HG02973 (cell line): ENCODE data around the gene OR1F1.
"Not testable (repeated sequence)": the region's sequence is repeated elsewhere in the genome, so short reads cannot be mapped to it uniquely, and the experiment has no call there.

Experiments used
- ATAC-seq: cut with Tn5 transposase; IDR thresholded peaks from one replicate; pipeline ENCODE4 v1.9.1; 2021; ENCODE audit warnings: moderate library complexity; ENCODE audit not compliant: unreplicated experiment

Gene OR1F1

DNA sequence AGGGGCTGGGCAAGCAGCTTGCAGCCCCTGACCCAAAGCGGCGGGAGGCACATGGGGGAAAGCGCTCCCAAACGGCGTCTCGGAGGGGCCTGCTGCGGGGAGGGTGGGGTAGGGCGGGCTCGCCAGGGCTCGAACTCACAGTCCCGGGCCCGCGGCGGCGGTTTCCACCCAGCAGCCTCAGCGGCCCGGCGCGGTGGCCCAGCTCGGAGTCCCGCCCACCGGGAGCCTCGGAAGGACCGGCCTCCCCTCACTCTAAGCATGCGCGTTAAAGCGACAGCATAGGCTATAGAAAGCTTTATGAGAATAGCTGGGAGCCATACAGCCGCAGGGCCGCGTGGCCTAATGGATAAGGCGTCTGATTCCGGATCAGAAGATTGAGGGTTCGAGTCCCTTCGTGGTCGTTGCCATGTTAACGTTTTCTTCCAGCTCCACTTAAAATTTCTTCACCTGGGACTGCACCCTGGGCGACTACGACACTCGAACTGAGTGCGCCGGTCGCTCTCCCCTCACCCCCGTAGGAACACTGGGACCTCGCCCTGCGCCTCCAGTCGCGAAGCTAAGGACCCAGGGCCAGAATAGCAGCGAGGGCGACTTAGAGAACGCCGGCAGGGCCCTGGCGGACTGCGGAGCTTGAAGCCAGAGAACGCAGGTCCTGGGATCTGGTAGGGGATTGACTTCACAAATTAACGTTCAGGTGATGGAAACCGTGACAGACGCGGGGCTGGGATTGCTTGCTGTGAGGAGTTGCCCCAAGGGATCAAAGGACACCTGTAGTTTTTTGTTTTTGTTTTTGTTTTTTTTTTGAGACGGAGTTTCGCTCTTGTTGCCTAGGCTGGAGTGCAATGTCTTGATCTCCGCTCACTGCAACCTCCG lies 37.4 kb upstream of the OR1F1 start:
- peak; percentile 64 for ATAC-seq

DNA sequence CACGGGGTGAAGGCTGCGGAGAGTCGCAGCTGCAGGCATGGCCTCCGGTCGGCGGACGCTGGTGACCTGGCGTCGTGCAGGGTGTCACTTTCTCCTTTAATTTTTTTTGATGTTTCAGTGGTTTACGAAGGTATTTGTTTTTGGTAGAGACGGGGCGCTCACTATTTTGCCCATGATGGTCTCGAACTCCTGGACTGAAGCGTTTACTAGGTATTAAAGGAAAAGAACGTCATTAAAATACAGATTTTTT lies 36.1 kb upstream of the OR1F1 start:
- no peak for ATAC-seq

GRCh38 chr16:3152277-3152990 lies 35.6 kb upstream of the OR1F1 start:
- no peak for ATAC-seq

GRCh38 chr16:3152991-3153368 lies 35.0 kb upstream of the OR1F1 start:
- ATAC-seq = no peak

- no peak for ATAC-seq
These were observed 32.8 kb upstream of the OR1F1 start for GRCh38 chr16:3155181-3155580.

DNA sequence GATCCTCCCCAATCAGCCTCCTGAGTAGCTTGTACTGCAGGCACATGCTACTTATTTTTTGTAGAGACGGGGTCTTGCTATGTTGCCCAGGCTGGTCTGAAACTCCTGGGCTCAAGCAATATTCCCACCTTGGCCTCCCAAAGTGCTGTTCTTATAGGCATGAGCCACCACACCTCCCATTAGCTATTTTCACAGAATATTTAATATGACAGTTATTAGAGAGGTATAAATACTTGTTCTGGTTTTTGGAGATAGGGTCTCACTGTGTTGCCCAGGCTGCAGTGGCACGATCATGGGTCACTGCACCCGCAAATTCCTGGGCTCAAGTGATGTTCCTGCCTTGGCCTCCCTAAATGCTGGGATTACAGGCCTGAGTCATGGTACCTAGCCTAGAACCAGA lies 32.0 kb upstream of the OR1F1 start:
- no peak for ATAC-seq

GRCh38 chr16:3157229-3158025 lies 30.6 kb upstream of the OR1F1 start:
- ATAC-seq = no peak

DNA sequence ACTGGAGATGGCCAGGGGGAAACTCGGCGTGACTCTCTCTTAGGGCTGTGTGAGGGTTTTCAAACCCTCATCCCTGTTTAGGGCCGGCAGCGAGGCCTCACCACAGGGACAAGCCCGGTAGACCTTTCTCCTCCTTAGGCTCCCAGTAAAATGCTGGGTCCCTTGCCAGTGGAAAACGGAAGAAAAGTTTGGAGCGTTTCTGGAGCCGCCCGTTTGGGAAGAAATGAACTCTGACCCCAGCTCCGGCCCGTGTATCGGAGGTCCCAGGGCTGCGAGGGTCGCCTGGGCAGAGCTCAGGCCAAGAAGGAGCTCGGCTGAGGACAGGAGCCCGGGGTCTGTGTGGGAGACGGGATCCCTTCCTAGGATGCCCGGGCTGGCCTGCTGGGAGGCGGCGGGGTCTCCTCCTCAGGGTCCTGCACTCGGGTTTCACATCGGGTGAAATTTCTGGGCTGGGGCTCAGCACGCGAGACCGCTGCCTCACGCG lies 29.9 kb upstream of the OR1F1 start:
- ATAC-seq = no peak

- ATAC-seq = no peak
These were observed 29.3 kb upstream of the OR1F1 start for GRCh38 chr16:3158510-3159314.

GRCh38 chr16:3161235-3162018 lies 26.6 kb upstream of the OR1F1 start:
- ATAC-seq = no peak

- ATAC-seq = no peak
These were observed 23.6 kb upstream of the OR1F1 start for GRCh38 chr16:3164121-3164991.

GRCh38 chr16:3165111-3165822 lies 22.7 kb upstream of the OR1F1 start:
- no peak for ATAC-seq

DNA sequence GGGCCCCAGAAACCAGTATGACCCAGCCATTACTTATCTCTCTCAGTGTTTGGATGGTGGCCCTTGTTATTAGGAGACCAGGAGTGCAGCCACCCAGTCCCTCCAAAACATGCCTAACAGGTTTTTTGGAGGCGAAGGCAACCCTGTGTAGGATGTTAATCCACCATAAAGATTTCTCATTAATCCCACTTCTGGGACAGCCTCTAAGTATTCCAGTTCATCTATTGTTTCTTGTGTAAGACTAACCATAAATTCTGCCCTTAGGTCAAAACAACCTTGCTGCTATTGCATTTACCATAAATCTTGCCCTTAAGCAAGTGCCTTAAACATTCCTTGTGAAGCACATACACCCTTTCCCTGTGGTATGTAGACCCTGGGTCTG lies 21.5 kb upstream of the OR1F1 start:
- ATAC-seq = no peak

- ATAC-seq = not testable (repeated sequence)
These were observed 19.3 kb upstream of the OR1F1 start for GRCh38 chr16:3168729-3169128.

- ATAC-seq = no peak
These were observed 17.4 kb upstream of the OR1F1 start for GRCh38 chr16:3170440-3171180.

DNA sequence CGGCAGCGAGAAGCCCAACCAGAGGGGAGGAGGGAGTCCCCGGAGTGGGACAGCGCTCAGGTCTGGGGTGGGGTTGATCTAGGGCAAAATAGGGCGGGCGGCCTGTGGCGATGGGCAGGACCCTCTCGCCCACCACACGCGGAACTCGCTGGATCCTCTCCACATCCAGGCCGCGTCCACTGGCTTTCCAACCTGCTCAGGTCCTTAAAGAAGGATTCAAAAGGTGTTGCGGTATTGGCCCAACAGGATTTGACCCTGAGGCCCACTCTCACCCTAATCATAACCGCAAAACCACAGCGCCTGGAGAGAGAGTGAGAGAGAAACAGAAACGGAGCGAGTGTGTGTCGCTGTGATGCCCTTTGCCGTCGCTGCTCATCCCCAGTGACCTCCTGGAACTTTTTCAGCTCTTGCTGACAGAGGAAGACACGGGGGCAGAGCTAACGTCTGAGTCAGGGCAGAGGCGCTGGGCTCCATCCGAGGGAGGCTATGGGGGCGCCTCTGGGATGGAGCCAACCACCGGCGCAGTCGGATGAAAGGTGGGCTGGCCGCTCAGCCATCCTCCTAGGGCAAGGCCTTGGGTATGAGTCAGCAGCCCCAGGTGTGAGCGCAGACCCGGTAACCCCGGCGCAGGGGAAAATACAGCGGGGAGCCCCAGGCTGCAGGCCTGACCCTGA lies 16.7 kb upstream of the OR1F1 start:
- no peak for ATAC-seq

DNA sequence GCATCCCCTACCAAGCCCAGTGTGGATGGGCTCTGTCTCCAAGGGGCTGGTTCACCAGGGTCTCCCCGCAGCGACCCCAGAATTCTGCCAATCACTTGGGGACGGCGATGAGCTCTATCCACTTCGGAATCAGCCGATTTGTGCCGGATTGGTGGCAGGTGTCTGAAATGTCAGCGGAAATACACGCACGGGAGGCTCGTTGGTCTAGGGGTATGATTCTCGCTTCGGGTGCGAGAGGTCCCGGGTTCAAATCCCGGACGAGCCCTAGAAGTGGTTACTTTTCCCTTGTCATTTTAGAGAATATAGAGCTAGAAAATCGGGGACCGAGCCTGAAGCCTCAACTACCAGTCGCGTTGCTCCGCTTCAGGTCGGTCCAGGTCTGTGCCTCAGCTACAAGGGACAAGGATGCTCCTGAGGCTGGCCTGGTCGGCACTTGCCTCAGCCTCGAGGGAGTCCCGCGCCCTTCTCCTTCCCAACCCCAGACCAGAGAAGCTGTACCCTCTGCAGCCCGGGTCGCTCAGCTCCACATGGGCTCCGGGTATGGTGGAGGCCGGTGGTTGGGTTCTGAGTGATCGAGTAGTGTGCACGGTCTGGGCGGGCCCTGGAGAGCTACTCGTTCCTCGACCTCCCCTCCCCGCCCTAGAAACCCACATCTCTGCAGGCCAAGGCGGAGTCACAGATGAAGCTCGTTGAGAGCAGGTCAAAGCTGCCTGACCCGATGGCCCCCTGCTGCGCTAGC lies 16.0 kb upstream of the OR1F1 start:
- ATAC-seq = no peak
